IMR-90 (cell line): Measurements from ENCODE around the gene SHROOM3. TPM values are rescaled to one million over a fixed set of nuclear protein-coding genes. Genes with fewer than 3 reads are reported as not detected.

ENCODE experiments used
- ATAC-seq: fragments of 200-7000 bp; cut with Tn5 transposase; 2 replicates; pipeline ENCODE4 v1.9.1; 2020; ENCODE audit warnings: low read depth, mild to moderate bottlenecking, moderate library complexity
- BruUV-seq: library from RNA; stranded (reverse); fragments of 400-500 nt; replicated peaks from 2 replicates; lab custom pipeline; 2021; lab: Mats Ljungman, UMichigan
- CTCF ChIA-PET: fragments of 300-600 bp; formaldehyde crosslinking; extraction: SDS; loops from one replicate; lab custom pipeline; 2021; ENCODE audit warnings: antibody characterized with exemption; lab: Yijun Ruan, JAX
- POLR2A ChIA-PET: fragments of 300-600 bp; sonication (Branson Sonifier 250); formaldehyde crosslinking; loops from one replicate; lab custom pipeline; 2022; ENCODE audit warnings: antibody characterized with exemption; ENCODE audit not compliant: unreplicated experiment; lab: Charles Lee
- DNase-seq: peaks from one replicate; pipeline ENCODE4 v3.0.0; 2013
- H2AFZ ChIP-seq: replicated peaks from 2 replicates; pipeline ENCODE3; 2013; ENCODE audit warnings: low read length, mild to moderate bottlenecking; ENCODE audit not compliant: poor library complexity
- H2AK5ac ChIP-seq: 2 replicates; pipeline ENCODE4 v1.6.1; 2013; ENCODE audit warnings: low read depth, low read length, inconsistent platforms
- H2AK9ac ChIP-seq: replicated peaks from 2 replicates; pipeline ENCODE3; 2013; ENCODE audit warnings: mild to moderate bottlenecking, low read depth, low read length, moderate library complexity; ENCODE audit not compliant: poor library complexity
- H2BK120ac ChIP-seq: 2 replicates; pipeline ENCODE4 v1.6.1; 2013; ENCODE audit warnings: low read depth, low read length, inconsistent platforms
- H2BK15ac ChIP-seq: 3 replicates; pipeline ENCODE4 v1.6.1; 2013; ENCODE audit warnings: low read depth, low read length, inconsistent platforms
- H2BK20ac ChIP-seq: 2 replicates; pipeline ENCODE4 v1.6.1; 2013; ENCODE audit warnings: low read depth, mild to moderate bottlenecking, inconsistent platforms, low read length, moderate library complexity
- H2BK5ac ChIP-seq: 2 replicates; pipeline ENCODE4 v1.6.1; 2013; ENCODE audit warnings: mild to moderate bottlenecking, low read depth, low read length, inconsistent platforms; ENCODE audit not compliant: poor library complexity, severe bottlenecking
- H3K14ac ChIP-seq: replicated peaks from 2 replicates; pipeline ENCODE4 v1.6.1; 2013; ENCODE audit warnings: low read depth, low read length, inconsistent platforms
- H3K18ac ChIP-seq: 2 replicates; pipeline ENCODE4 v1.6.1; 2013; ENCODE audit warnings: low read depth, low read length, control low read depth
- H3K23ac ChIP-seq: 2 replicates; pipeline ENCODE4 v1.6.1; 2013; ENCODE audit warnings: low read depth, low read length, inconsistent platforms
- H3K27ac ChIP-seq: 2 replicates; pipeline ENCODE4 v1.5.1; 2013; ENCODE audit warnings: mild to moderate bottlenecking, control low read depth, low read length; ENCODE audit not compliant: insufficient read depth
- H3K27me3 ChIP-seq: 2 replicates; pipeline ENCODE4 v1.6.1; 2013; ENCODE audit warnings: low read length; ENCODE audit not compliant: control insufficient read depth, insufficient read depth
- H3K36me3 ChIP-seq: 2 replicates; pipeline ENCODE4 v1.6.1; 2013; ENCODE audit warnings: low read length, mixed read lengths; ENCODE audit not compliant: control insufficient read depth, insufficient read depth
- H3K4ac ChIP-seq: 2 replicates; pipeline ENCODE4 v1.6.1; 2013; ENCODE audit warnings: low read depth, low read length, inconsistent platforms
- H3K4me1 ChIP-seq: 2 replicates; pipeline ENCODE4 v1.6.1; 2013; ENCODE audit warnings: low read length, mixed read lengths; ENCODE audit not compliant: control insufficient read depth, insufficient read depth
- H3K4me2 ChIP-seq: 2 replicates; pipeline ENCODE4 v1.6.1; 2013; ENCODE audit warnings: low read depth, mild to moderate bottlenecking, control low read depth, low read length, moderate library complexity
- H3K4me3 ChIP-seq: 2 replicates; pipeline ENCODE4 v1.5.1; 2013; ENCODE audit warnings: low read depth, mild to moderate bottlenecking, control low read depth, low read length, moderate library complexity; ENCODE audit not compliant: insufficient read depth
- H3K56ac ChIP-seq: 2 replicates; pipeline ENCODE4 v1.6.1; 2013; ENCODE audit warnings: low read length, inconsistent platforms; ENCODE audit not compliant: insufficient read depth; ENCODE audit errors: extremely low read depth
- H3K79me1 ChIP-seq, 2 experiments: 2 replicates each; pipeline ENCODE4 v1.6.1; 2013; ENCODE audit warnings: low read length in 2 of 2, inconsistent platforms in 1 of 2, low read depth in 1 of 2
- H3K9ac ChIP-seq: 2 replicates; pipeline ENCODE4 v1.6.1; 2013; ENCODE audit warnings: low read depth, low read length, control low read depth
- H3K9me1 ChIP-seq: 2 replicates; pipeline ENCODE4 v1.6.1; 2013; ENCODE audit warnings: low read length, inconsistent platforms; ENCODE audit not compliant: insufficient read depth
- H3K9me3 ChIP-seq: 2 replicates; pipeline ENCODE4 v1.6.1; 2013; ENCODE audit warnings: low read length; ENCODE audit not compliant: control insufficient read depth, insufficient read depth
- H4K20me1 ChIP-seq: 2 replicates; pipeline ENCODE4 v1.6.1; 2013; ENCODE audit warnings: low read length, inconsistent platforms; ENCODE audit not compliant: insufficient read depth
- H4K5ac ChIP-seq: 2 replicates; pipeline ENCODE4 v1.6.1; 2013; ENCODE audit warnings: mild to moderate bottlenecking, low read depth, low read length, control low read depth
- H4K8ac ChIP-seq, 2 experiments: 2 replicates each; pipeline ENCODE4 v1.6.1; 2013; ENCODE audit warnings: low read depth in 2 of 2, low read length in 2 of 2, control low read depth in 1 of 2, inconsistent platforms in 1 of 2
- H4K91ac ChIP-seq: 2 replicates; pipeline ENCODE4 v1.6.1; 2013; ENCODE audit warnings: low read depth, low read length, inconsistent platforms; ENCODE audit not compliant: insufficient read depth
- BHLHE40 ChIP-seq: fragments of 150-350 bp; IDR thresholded peaks from 2 replicates; pipeline ENCODE4 v1.6.1; 2016; ENCODE audit warnings: mild to moderate bottlenecking, low read depth, low read length
- CEBPB ChIP-seq: IDR thresholded peaks from 2 replicates; pipeline ENCODE4 v1.6.1; 2012; ENCODE audit warnings: low read depth, low read length, improper control_type of control experiment
- CHD1 ChIP-seq: IDR thresholded peaks from 2 replicates; pipeline ENCODE4 v1.6.1; 2012; ENCODE audit warnings: low read depth, low read length, improper control_type of control experiment
- FOS ChIP-seq: fragments of 150-350 bp; IDR thresholded peaks from 2 replicates; pipeline ENCODE4 v1.6.1; 2016; ENCODE audit warnings: low read depth, low read length
- MAFK ChIP-seq: IDR thresholded peaks from 2 replicates; pipeline ENCODE4 v1.6.1; 2012; ENCODE audit warnings: low read depth, low read length, improper control_type of control experiment
- MAZ ChIP-seq: IDR thresholded peaks from 2 replicates; pipeline ENCODE4 v1.6.1; 2012; ENCODE audit warnings: low read depth, mild to moderate bottlenecking, low read length, improper control_type of control experiment, moderate library complexity, borderline replicate concordance
- MXI1 ChIP-seq: IDR thresholded peaks from 2 replicates; pipeline ENCODE4 v1.6.1; 2012; ENCODE audit warnings: low read depth, mild to moderate bottlenecking, low read length, moderate library complexity, borderline replicate concordance
- NFE2L2 ChIP-seq: fragments of 150-350 bp; IDR thresholded peaks from 2 replicates; pipeline ENCODE4 v1.6.1; 2016; ENCODE audit warnings: low read depth, mild to moderate bottlenecking, low read length
- POLR2A ChIP-seq: IDR thresholded peaks from 2 replicates; pipeline ENCODE4 v1.6.1; 2012; ENCODE audit warnings: mild to moderate bottlenecking, low read depth, low read length
- RAD21 ChIP-seq: IDR thresholded peaks from 2 replicates; pipeline ENCODE4 v1.6.1; 2012; ENCODE audit warnings: low read length, improper control_type of control experiment
- RCOR1 ChIP-seq: IDR thresholded peaks from 2 replicates; pipeline ENCODE4 v1.6.1; 2012; ENCODE audit warnings: mild to moderate bottlenecking, low read length, improper control_type of control experiment; ENCODE audit not compliant: insufficient replicate concordance
- RFX5 ChIP-seq: IDR thresholded peaks from 2 replicates; pipeline ENCODE4 v1.8.0; 2012; ENCODE audit warnings: low read depth, mild to moderate bottlenecking, low read length, moderate library complexity
- SMC3 ChIP-seq: fragments of 150-350 bp; IDR thresholded peaks from 2 replicates; pipeline ENCODE4 v1.6.1; 2016; ENCODE audit warnings: low read depth, mild to moderate bottlenecking, antibody characterized with exemption, low read length, moderate library complexity
- WGBS, 2 experiments: methylation state at CpG; one replicate each; pipeline versions ENCODE4 v1.1.5 to v1.1.7; 2013; ENCODE audit warnings: missing lambda C conversion rate in 2 of 2; ENCODE audit not compliant: insufficient read length in 1 of 2; ENCODE audit errors: extremely low coverage in 2 of 2; 5-methylcytosine and 5-hydroxymethylcytosine counted together
- dilution Hi-C: fragments of 300-500 bp; cut with HindIII; formaldehyde crosslinking; loops from one replicate; pipeline ENCODE4 v1.14.3; 2018; ENCODE audit warnings: low sequenced_read_pairs; ENCODE audit not compliant: unreplicated experiment
- in situ Hi-C: fragments of 300-500 bp; cut with MboI; formaldehyde crosslinking; loops from 3 replicates; pipeline ENCODE4 v1.14.3; 2019; ENCODE audit warnings: low sequenced_read_pairs, inconsistent platforms, mixed read lengths
- intact Hi-C: fragments of 100-400 bp; cut with micrococcal nuclease; formaldehyde crosslinking; loops from 2 replicates; pipeline ENCODE4 v1.10.0; 2022
- polyA plus RNA-seq, 3 experiments: library from polyadenylated mRNA; depleted of rRNA; stranded (reverse); fragments of >200 nt; gene quantifications; 2 replicates each; pipeline ENCODE4 v1.2.3, GENCODE V29; 2012; ENCODE audit warnings: low replicate concordance in 1 of 3
- total RNA-seq: library from RNA; depleted of rRNA; stranded (reverse); fragments of >200 nt; gene quantifications from 2 replicates; pipeline ENCODE4 v1.2.3, GENCODE V29; 2012
- TF ChIP-seq, protein P1 (sequence below): fragments of 150-350 bp; IDR thresholded peaks from 2 replicates; pipeline ENCODE4 v1.6.1; 2017; ENCODE audit warnings: mild to moderate bottlenecking, antibody characterized with exemption, low read length, low read depth
- TF ChIP-seq, protein P2 (sequence below): fragments of 150-350 bp; IDR thresholded peaks from 2 replicates; pipeline ENCODE4 v1.6.1; 2016; ENCODE audit warnings: low read depth, mild to moderate bottlenecking, low read length, moderate library complexity, borderline replicate concordance
- TF ChIP-seq, protein P3 (sequence below): conservative IDR thresholded peaks from 2 replicates; pipeline ENCODE4 v1.5.1; 2012; ENCODE audit warnings: mild to moderate bottlenecking, low read depth, low read length, improper control_type of control experiment

The SHROOM3 gene
- total and polyA plus RNA-seq, 2 of the 4 experiments (the other 2 are of a cell fraction): 10.8 to 19.5 TPM

DNA sequence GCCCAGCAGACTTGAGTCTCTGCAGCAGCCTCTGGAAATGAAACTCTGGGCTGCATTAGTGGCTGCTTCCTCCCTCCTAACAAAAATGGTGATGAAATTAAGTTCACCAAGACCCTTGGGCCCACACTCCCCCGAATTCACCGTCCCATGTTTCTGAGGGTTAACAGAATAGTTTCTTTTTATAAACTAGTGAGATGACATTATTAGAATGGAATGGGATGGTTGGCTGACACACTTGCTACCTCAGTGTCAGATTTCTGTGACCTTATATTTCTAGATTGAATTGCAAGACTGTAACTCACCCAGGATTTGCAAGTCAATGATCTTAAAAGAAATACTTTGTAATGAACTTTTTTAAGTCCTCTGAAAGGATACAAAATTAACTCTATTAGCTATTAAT, 127.1 kb downstream of the SHROOM3 start:
- intact Hi-C loops: loop anchor here (5.0 kb wide), 1 partner anchor 45 kb away; no protein-coding TSS in a partner anchor
- POLR2A ChIA-PET: interaction anchor here (1.1 kb wide), 1 partner anchor 9 kb away, joined by 7 read pairs; no protein-coding TSS in a partner anchor
- Histone ChIP-seq H3K27ac (peak overlapping the region; percentile 54), H3K56ac (0 out of 2 replicates have a peak overlapping the region, but pooled peaks have one; percentile 36), H4K91ac (peak overlapping the region; percentile 91), H2BK15ac (peak overlapping the region; percentile 23; the same call in 1 of the 3 replicates), H2BK120ac (peak overlapping the region; percentile 90), H2BK20ac (peak overlapping the region; percentile 65), H3K4me2 (peak overlapping the region; percentile 44), H3K4me1 (peaks cover 17% of the 10 kb centered on the region), H3K9me3 (no peaks in the 10 kb centered on the region), H3K4ac (peak overlapping the region; percentile 75; the same call in 1 of the 2 replicates), H3K23ac (no peak overlapping the region), H2AFZ (peak overlapping the region; percentile 55), H2AK5ac (no peak overlapping the region), H3K9me1 (peaks cover 12% of the 10 kb centered on the region), H3K9ac (no peak overlapping the region), H3K36me3 (no peaks in the 10 kb centered on the region), H2BK5ac (peak overlapping the region; percentile 88), H3K18ac (peak overlapping the region; percentile 14; the same call in 1 of the 2 replicates), H3K79me1 (peaks cover 0 to 17% of the 10 kb centered on the region in 2 experiments; a peak in 1 of 4 replicates), H4K8ac (peak overlapping the region; percentile 5 to 79; a peak in 2 of 4 replicates), H2AK9ac (no peak overlapping the region), H3K4me3 (no peak overlapping the region), H3K14ac (no peak overlapping the region), H4K20me1 (no peaks in the 10 kb centered on the region), H4K5ac (peak overlapping the region; percentile 9; the same call in 1 of the 2 replicates), H3K27me3 (no peaks in the 10 kb centered on the region)
- CTCF ChIA-PET: no interaction called here
- no TSS peak for BruUV-seq
- ATAC-seq (peak; percentile 76), DNase-seq (peak; percentile 91)
- dilution Hi-C loops: no loop called here
- no CpG with 5 or more reads among the region's 2 CpGs for WGBS, 2 experiments
- TF ChIP-seq RFX5 (no peak), MAFK (no peak), BHLHE40 (no peak), POLR2A (no peak), MXI1 (no peak), SMC3 (no peak), RCOR1 (no peak), RAD21 (no peak), NFE2L2 (no peak), FOS (no peak), MAZ (no peak), CEBPB (no peak), CHD1 (no peak)
- TF ChIP-seq, protein P1, sequence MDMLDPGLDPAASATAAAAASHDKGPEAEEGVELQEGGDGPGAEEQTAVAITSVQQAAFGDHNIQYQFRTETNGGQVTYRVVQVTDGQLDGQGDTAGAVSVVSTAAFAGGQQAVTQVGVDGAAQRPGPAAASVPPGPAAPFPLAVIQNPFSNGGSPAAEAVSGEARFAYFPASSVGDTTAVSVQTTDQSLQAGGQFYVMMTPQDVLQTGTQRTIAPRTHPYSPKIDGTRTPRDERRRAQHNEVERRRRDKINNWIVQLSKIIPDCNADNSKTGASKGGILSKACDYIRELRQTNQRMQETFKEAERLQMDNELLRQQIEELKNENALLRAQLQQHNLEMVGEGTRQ: no peak
- TF ChIP-seq, protein P2, sequence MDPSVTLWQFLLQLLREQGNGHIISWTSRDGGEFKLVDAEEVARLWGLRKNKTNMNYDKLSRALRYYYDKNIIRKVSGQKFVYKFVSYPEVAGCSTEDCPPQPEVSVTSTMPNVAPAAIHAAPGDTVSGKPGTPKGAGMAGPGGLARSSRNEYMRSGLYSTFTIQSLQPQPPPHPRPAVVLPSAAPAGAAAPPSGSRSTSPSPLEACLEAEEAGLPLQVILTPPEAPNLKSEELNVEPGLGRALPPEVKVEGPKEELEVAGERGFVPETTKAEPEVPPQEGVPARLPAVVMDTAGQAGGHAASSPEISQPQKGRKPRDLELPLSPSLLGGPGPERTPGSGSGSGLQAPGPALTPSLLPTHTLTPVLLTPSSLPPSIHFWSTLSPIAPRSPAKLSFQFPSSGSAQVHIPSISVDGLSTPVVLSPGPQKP: no peak
- TF ChIP-seq, protein P3, sequence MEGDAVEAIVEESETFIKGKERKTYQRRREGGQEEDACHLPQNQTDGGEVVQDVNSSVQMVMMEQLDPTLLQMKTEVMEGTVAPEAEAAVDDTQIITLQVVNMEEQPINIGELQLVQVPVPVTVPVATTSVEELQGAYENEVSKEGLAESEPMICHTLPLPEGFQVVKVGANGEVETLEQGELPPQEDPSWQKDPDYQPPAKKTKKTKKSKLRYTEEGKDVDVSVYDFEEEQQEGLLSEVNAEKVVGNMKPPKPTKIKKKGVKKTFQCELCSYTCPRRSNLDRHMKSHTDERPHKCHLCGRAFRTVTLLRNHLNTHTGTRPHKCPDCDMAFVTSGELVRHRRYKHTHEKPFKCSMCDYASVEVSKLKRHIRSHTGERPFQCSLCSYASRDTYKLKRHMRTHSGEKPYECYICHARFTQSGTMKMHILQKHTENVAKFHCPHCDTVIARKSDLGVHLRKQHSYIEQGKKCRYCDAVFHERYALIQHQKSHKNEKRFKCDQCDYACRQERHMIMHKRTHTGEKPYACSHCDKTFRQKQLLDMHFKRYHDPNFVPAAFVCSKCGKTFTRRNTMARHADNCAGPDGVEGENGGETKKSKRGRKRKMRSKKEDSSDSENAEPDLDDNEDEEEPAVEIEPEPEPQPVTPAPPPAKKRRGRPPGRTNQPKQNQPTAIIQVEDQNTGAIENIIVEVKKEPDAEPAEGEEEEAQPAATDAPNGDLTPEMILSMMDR: no peak
- in situ Hi-C loops: no loop called here
